Spleen (tissue), 11 donors: ENCODE data around the gene UBAP2. TPM values are rescaled to one million over a fixed set of nuclear protein-coding genes. Genes with fewer than 3 reads are reported as not detected.

Experiments used
- DNase-seq: peaks from one replicate; pipeline ENCODE4 v3.0.0-alpha.2; 2020
- H3K27ac ChIP-seq, 8 donors: fragments of 200-600 bp; sonication (generic) in 7 of 8; 1 replicate in 4 of 8; 2 replicates in 4 of 8; pipeline versions ENCODE4 v1.5.0 to v1.8.0; 2016 to 2021; ENCODE audit warnings: inconsistent platforms in 4 of 8, mild to moderate bottlenecking in 4 of 8, moderate library complexity in 1 of 8
- H3K27me3 ChIP-seq, 7 donors: fragments of 200-600 bp; sonication (generic) in 6 of 7; replicated peaks in 1 of 7; 1 replicate in 4 of 7; 2 replicates in 3 of 7; pipeline versions ENCODE4 v1.5.0 to v1.8.0; 2016 to 2021; ENCODE audit warnings: inconsistent platforms in 3 of 7, mild to moderate bottlenecking in 1 of 7
- H3K36me3 ChIP-seq, 6 donors: fragments of 200-600 bp; sonication (generic) in 5 of 6; 1 replicate in 4 of 6; 2 replicates in 2 of 6; pipeline versions ENCODE4 v1.5.0 to v1.8.0; 2016 to 2021; ENCODE audit warnings: inconsistent platforms in 2 of 6
- H3K4me1 ChIP-seq, 6 donors: fragments of 200-600 bp; sonication (generic) in 5 of 6; 1 replicate in 3 of 6; 2 replicates in 3 of 6; pipeline versions ENCODE4 v1.5.0 to v1.8.0; 2016 to 2021; ENCODE audit warnings: inconsistent platforms in 3 of 6
- H3K4me3 ChIP-seq, 8 donors: fragments of 200-600 bp; sonication (generic) in 7 of 8; 1 replicate in 4 of 8; 2 replicates in 4 of 8; pipeline versions ENCODE4 v1.5.0 to v1.8.0; 2016 to 2021; ENCODE audit warnings: inconsistent platforms in 4 of 8, mild to moderate bottlenecking in 4 of 8, moderate library complexity in 2 of 8
- H3K9me3 ChIP-seq, 8 donors: fragments of 200-600 bp; sonication (generic) in 7 of 8; 1 replicate in 4 of 8; 2 replicates in 4 of 8; pipeline versions ENCODE4 v1.5.0 to v1.8.0; 2016 to 2021; ENCODE audit warnings: inconsistent platforms in 4 of 8
- POLR2A ChIP-seq, 3 donors: fragments of 450-650 bp; IDR thresholded peaks; one replicate each; pipeline ENCODE4 v1.5.1; 2017; ENCODE audit warnings: antibody characterized with exemption in 3 of 3, mild to moderate bottlenecking in 1 of 3
- POLR2AphosphoS5 ChIP-seq, 3 donors: sonication (generic); formaldehyde crosslinking; IDR thresholded peaks; one replicate each; pipeline ENCODE4 v1.5.1; 2017; ENCODE audit warnings: antibody characterized with exemption in 3 of 3
- whole genome bisulfite sequencing, 5 donors: extraction: QIAGEN DNeasy Blood & Tissue Kit in 3 of 5; methylation state at CpG; one replicate each; pipeline versions ENCODE4 v1.1.5 to v1.1.7; 2013 to 2018; 5-methylcytosine and 5-hydroxymethylcytosine counted together
- intact Hi-C: fragments of 100-400 bp; cut with DNase I; formaldehyde crosslinking; loops from one replicate; pipeline ENCODE4 v1.15.0; 2023; ENCODE audit warnings: low total_unique reads
- polyA plus RNA-seq, 3 donors: library from polyadenylated mRNA; stranded (reverse); fragments of 200-250 nt; gene quantifications; one replicate each; pipeline ENCODE4 v1.2.1, GENCODE V29; 2013
- total RNA-seq, 7 donors: library from RNA; depleted of rRNA in 3 of 7; stranded (reverse); fragments of >200 nt in 3 of 7; fragmentation: NEBNext Ultra II Directional in 4 of 7; extraction: Animal tissue kit (Norgen Biotek cat#: 25700) in 4 of 7; gene quantifications; one replicate each; pipeline versions ENCODE4 v1.1.0 to v1.2.1, GENCODE V29; 2016 to 2021
- TF ChIP-seq, protein P1 (sequence below), 11 experiments: fragments of 200-600 bp in 7 of 11; fragments of 450-650 bp in 4 of 11; sonication (generic) in 4 of 11; IDR thresholded peaks in 8 of 11; conservative IDR thresholded peaks in 3 of 11; 1 replicate in 7 of 11; 2 replicates in 4 of 11; pipeline versions ENCODE4 v1.4.0 to v1.8.0; 2016 to 2021; ENCODE audit warnings: antibody characterized with exemption in 11 of 11, inconsistent platforms in 4 of 11, mild to moderate bottlenecking in 1 of 11
- donor health status: healthy with polysubstance abuse.
- donor health status: DM: no; HTN: no; CAD: no; lungs with moderate emphysema.
- donor health status: DM: no; HTN: no; CAD: no.
- donor health status: Bipolar disorder and iron deficiency.
- donor health status: healthy.
- donor health status: DM: no; HTN: no; CAD: no.
- donor health status: DM: yes; HTN: yes; CAD: no.

UBAP2 gene
- total and polyA plus RNA-seq, 10 donors: 7.0 to 30.8 (median 23.5) TPM

DNA sequence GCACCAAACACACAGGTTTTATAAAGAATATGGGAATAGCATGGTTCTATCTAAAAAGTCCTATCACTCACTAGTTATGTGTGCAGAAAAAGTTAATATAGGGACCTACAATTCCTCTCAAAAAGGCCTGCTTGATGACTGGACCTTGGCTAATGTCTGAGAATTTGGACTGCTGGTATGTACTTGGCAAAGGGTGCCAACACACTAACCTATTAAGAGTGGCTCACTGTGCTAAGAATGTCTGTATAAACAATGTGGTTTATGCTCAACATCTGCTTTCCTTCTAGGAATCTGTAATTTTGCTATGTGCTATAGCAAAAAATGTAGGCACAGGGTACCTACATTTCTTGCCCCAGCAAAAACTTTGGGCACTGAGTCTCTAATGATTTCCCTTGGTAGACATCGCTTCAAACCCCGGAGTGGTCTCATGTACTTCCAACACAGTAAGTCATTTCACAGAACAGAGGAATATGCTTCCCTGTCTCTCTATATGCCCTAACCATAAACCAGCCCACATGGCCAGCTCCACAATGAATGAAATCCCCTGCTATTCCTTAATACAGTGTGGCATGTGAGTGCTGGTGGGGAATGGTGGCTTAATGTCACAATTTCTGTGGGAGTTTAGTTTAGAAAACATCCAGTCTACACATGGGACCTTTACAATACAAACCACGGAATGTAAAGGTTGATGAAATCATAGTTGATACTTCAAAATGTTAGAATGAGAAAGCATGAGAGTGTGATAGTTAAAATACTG lies 101.7 kb downstream of the UBAP2 start:
- no peaks in the 10 kb centered on the region for H3K4me1 ChIP-seq
- DNase-seq: no peak
- no peaks in the 10 kb centered on the region for H3K9me3 ChIP-seq
- H3K4me3 ChIP-seq: no peak overlapping the region
- H3K36me3 ChIP-seq: peaks cover 0 to 95% (median 43%) of the 10 kb centered on the region in 6 donors
- H3K27me3 ChIP-seq: no peaks in the 10 kb centered on the region
- no peak overlapping the region for H3K27ac ChIP-seq
- 95 to 100% (median 99%) methylated on average over 3 of the region's 3 CpGs for WGBS, 5 donors
- intact Hi-C loops: no loop called here
- TF ChIP-seq POLR2AphosphoS5 (IDR thresholded peaks at IDR 0.05) (no peak), POLR2A (IDR thresholded peaks at IDR 0.05) (no peak)
- TF ChIP-seq, protein P1, sequence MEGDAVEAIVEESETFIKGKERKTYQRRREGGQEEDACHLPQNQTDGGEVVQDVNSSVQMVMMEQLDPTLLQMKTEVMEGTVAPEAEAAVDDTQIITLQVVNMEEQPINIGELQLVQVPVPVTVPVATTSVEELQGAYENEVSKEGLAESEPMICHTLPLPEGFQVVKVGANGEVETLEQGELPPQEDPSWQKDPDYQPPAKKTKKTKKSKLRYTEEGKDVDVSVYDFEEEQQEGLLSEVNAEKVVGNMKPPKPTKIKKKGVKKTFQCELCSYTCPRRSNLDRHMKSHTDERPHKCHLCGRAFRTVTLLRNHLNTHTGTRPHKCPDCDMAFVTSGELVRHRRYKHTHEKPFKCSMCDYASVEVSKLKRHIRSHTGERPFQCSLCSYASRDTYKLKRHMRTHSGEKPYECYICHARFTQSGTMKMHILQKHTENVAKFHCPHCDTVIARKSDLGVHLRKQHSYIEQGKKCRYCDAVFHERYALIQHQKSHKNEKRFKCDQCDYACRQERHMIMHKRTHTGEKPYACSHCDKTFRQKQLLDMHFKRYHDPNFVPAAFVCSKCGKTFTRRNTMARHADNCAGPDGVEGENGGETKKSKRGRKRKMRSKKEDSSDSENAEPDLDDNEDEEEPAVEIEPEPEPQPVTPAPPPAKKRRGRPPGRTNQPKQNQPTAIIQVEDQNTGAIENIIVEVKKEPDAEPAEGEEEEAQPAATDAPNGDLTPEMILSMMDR (IDR thresholded peaks at IDR 0.05 in 8 of 11, conservative IDR thresholded peaks at IDR 0.05 in 3 of 11): no peak

DNA sequence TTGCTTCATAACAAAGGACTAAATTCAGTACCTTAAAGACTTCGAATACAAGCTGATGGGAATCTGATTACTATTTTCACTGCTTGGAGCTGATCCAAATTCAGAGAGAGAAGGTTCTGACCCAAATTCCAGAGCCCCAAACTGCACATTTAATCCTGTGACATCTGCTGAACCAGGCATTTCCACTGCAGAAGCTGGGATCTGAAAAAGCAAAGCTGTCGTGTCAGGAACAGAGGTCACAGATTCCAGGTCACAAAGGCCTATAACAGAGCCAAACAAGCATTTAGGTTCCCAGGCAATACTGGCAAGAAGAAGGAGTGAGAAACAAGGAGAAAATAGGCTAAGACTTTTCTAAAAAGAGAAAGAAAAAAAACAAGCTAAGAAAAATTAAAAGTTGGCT lies 105.3 kb downstream of the UBAP2 start:
- Histone ChIP-seq H3K27ac (peak overlapping the region in 2 of 8 donors; percentile 17 to 22), H3K36me3 (peaks cover 0 to 95% (median 45%) of the 10 kb centered on the region in 6 donors), H3K27me3 (no peaks in the 10 kb centered on the region), H3K4me3 (no peak overlapping the region), H3K9me3 (no peaks in the 10 kb centered on the region), H3K4me1 (no peaks in the 10 kb centered on the region)
- intact Hi-C loops: no loop called here
- no peak for DNase-seq
- WGBS, 5 donors: 74 to 89% (median 77%) methylated on average over 2 of the region's 2 CpGs
- TF ChIP-seq POLR2AphosphoS5 (IDR thresholded peaks at IDR 0.05) (no peak), POLR2A (IDR thresholded peaks at IDR 0.05) (no peak)
- TF ChIP-seq, protein P1 (IDR thresholded peaks at IDR 0.05 in 8 of 11, conservative IDR thresholded peaks at IDR 0.05 in 3 of 11): no peak

DNA sequence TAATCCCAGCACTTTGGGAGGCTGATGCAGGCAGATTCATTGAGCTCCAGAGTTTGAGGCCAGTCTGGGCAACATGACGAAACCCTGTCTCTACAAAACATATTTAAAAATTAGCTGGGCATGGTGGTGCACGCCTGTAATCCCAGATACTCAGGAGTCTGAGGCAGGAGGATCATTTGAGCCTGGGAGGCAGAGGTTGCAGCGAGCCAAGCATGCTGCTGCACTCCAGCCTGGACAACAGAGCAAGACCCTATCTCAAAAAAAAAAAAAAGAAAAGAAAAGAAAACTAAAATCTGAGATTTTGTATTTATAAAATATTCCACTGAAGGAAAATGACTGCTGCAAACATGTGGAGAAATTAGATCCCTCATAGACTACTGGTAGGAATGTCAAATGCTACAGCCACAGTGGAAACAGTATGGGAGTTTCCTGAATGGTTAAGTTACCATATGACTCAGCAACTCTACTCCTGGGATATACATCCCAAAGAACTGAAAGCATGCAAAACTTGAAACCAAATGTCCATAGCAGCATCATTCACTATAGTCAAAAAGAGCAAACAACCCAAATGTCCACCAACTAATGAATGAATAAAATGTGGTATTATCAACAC lies 106.1 kb downstream of the UBAP2 start:
- no peak for DNase-seq
- intact Hi-C loops: no loop called here
- Histone ChIP-seq H3K9me3 (no peaks in the 10 kb centered on the region), H3K27ac (peak overlapping the region in 1 of 8 donors; percentile 22), H3K4me1 (no peaks in the 10 kb centered on the region), H3K36me3 (peaks cover 0 to 95% (median 40%) of the 10 kb centered on the region in 6 donors), H3K4me3 (no peak overlapping the region), H3K27me3 (no peaks in the 10 kb centered on the region)
- WGBS, 5 donors: 93 to 100% (median 97%) methylated on average over 3 of the region's 3 CpGs
- TF ChIP-seq POLR2A (IDR thresholded peaks at IDR 0.05): no peak
- TF ChIP-seq POLR2AphosphoS5 (IDR thresholded peaks at IDR 0.05): no peak
- TF ChIP-seq, protein P1 (IDR thresholded peaks at IDR 0.05 in 8 of 11, conservative IDR thresholded peaks at IDR 0.05 in 3 of 11): no peak
